A549 (cell line): Measurements from ENCODE around the gene KRTAP4-2. TPM values are rescaled to one million over a fixed set of nuclear protein-coding genes. Genes with fewer than 3 reads are reported as not detected.
A peak's percentile ranks its signal among the peaks of the same experiment; 100 is the strongest.
"Not testable (repeated sequence)": the region's sequence is repeated elsewhere in the genome, so short reads cannot be mapped to it uniquely, and the experiment has no call there.

ENCODE experiments used
- ATAC-seq, 2 experiments: fragments of 200-7000 bp in 1 of 2; fragments of >200 bp in 1 of 2; cut with Nextera tagmentation in 1 of 2; cut with Tn5 transposase in 1 of 2; 3 replicates each; pipeline versions ENCODE4 v1.8.0 to v1.9.1; 2018 to 2020; ENCODE audit warnings: mild to moderate bottlenecking in 1 of 2, moderate library complexity in 1 of 2
- CTCF ChIA-PET: fragments of 300-600 bp; sonication (Branson Sonifier 250); formaldehyde crosslinking; extraction: SDS; loops from one replicate; lab custom pipeline; 2021; ENCODE audit warnings: antibody characterized with exemption, inconsistent platforms; lab: Yijun Ruan, JAX
- POLR2A ChIA-PET: fragments of 350-600 bp; formaldehyde crosslinking; extraction: SDS; loops from one replicate; lab custom pipeline; 2021; ENCODE audit warnings: antibody characterized with exemption, inconsistent platforms; lab: Yijun Ruan, JAX
- DNase-seq, 2 experiments: peaks; one replicate each; pipeline versions ENCODE4 v3.0.0 to v3.0.0-alpha.2; 2011 to 2016; ENCODE audit warnings: low read depth in 1 of 2, low spot score in 1 of 2
- FAIRE-seq: peaks from 2 replicates; lab custom pipeline; 2011; peaks lifted over from hg19 to GRCh38; lab: Jason Lieb, UNC
- H3K27ac ChIP-seq, 2 experiments: fragments of >200 bp; sonication (Bioruptor Twin); formaldehyde crosslinking; 3 replicates each; pipeline ENCODE4 v1.5.1; 2016 to 2017
- H3K4me1 ChIP-seq: fragments of >200 bp; sonication (Bioruptor Twin); formaldehyde crosslinking; 3 replicates; pipeline ENCODE4 v1.6.1; 2016
- H3K4me2 ChIP-seq: fragments of >200 bp; sonication (Bioruptor Twin); formaldehyde crosslinking; 3 replicates; pipeline ENCODE4 v1.6.1; 2016
- H3K4me3 ChIP-seq: fragments of >200 bp; sonication (Bioruptor Twin); formaldehyde crosslinking; 3 replicates; pipeline ENCODE4 v1.5.1; 2016
- H3K9me3 ChIP-seq: fragments of >200 bp; sonication (Bioruptor Twin); formaldehyde crosslinking; 3 replicates; pipeline ENCODE4 v1.6.1; 2016
- BHLHE40 ChIP-seq: IDR thresholded peaks from 2 replicates; pipeline ENCODE4 v1.6.1; 2012; ENCODE audit warnings: low read depth, low read length, inconsistent platforms
- CBX2 ChIP-seq: fragments of 200-600 bp; sonication (generic); IDR thresholded peaks from 2 replicates; pipeline ENCODE4 v1.6.1; 2016; ENCODE audit warnings: low read depth, mild to moderate bottlenecking, borderline replicate concordance
- EHF ChIP-seq: fragments of 250-450 bp; sonication (Bioruptor Pico); IDR thresholded peaks from 2 replicates; pipeline ENCODE4 v1.5.0; 2020; ENCODE audit warnings: mild to moderate bottlenecking
- EHMT2 ChIP-seq: fragments of 200-600 bp; sonication (generic); IDR thresholded peaks from 2 replicates; pipeline ENCODE4 v1.6.1; 2016; ENCODE audit warnings: antibody characterized with exemption, low read depth, mild to moderate bottlenecking, moderate library complexity
- FOSL2 ChIP-seq, 2 experiments: fragments of 450-650 bp in 1 of 2; fragments of >200 bp in 1 of 2; sonication (Bioruptor Twin) in 1 of 2; formaldehyde crosslinking; IDR thresholded peaks; 2 replicates each; pipeline versions ENCODE4 v1.5.0 to v1.6.1; 2016 to 2020; ENCODE audit warnings: mild to moderate bottlenecking in 1 of 2, moderate library complexity in 1 of 2
- FOXS1 ChIP-seq: fragments of 250-450 bp; sonication (Bioruptor Pico); IDR thresholded peaks from 2 replicates; pipeline ENCODE4 v1.5.0; 2020; ENCODE audit warnings: mild to moderate bottlenecking, moderate library complexity
- HDAC2 ChIP-seq: fragments of 200-600 bp; sonication (generic); IDR thresholded peaks from 2 replicates; pipeline ENCODE4 v1.6.1; 2016
- HOXA7 ChIP-seq: fragments of 250-450 bp; sonication (Bioruptor Pico); IDR thresholded peaks from 2 replicates; pipeline ENCODE4 v1.5.0; 2020; ENCODE audit warnings: mild to moderate bottlenecking, moderate library complexity
- KDM5A ChIP-seq: fragments of 200-600 bp; sonication (generic); IDR thresholded peaks from 2 replicates; pipeline ENCODE4 v1.6.1; 2016; ENCODE audit warnings: antibody characterized with exemption, mild to moderate bottlenecking
- MAFK ChIP-seq: fragments of 450-650 bp; IDR thresholded peaks from 2 replicates; pipeline ENCODE4 v1.6.1; 2014; ENCODE audit not compliant: partially characterized antibody
- NR3C1 ChIP-seq: fragments of >200 bp; sonication (Bioruptor Twin); formaldehyde crosslinking; IDR thresholded peaks from 3 replicates; pipeline ENCODE4 v1.6.1; 2017
- PHF8 ChIP-seq: fragments of 200-600 bp; sonication (generic); IDR thresholded peaks from 2 replicates; pipeline ENCODE4 v1.6.1; 2016; ENCODE audit warnings: low read depth, mild to moderate bottlenecking, antibody characterized with exemption, moderate library complexity, borderline replicate concordance
- POLR2A ChIP-seq: IDR thresholded peaks from 2 replicates; pipeline ENCODE4 v1.6.1; 2012; ENCODE audit warnings: mild to moderate bottlenecking, low read length
- RFX5 ChIP-seq: fragments of 450-650 bp; IDR thresholded peaks from 2 replicates; pipeline ENCODE4 v1.7.1; 2014; ENCODE audit warnings: antibody characterized with exemption, mild to moderate bottlenecking, moderate library complexity
- SMC3 ChIP-seq: fragments of >200 bp; sonication (Bioruptor Twin); formaldehyde crosslinking; IDR thresholded peaks from 3 replicates; pipeline ENCODE4 v1.6.1; 2018; ENCODE audit warnings: inconsistent platforms
- SREBF2 ChIP-seq: fragments of 450-650 bp; IDR thresholded peaks from 2 replicates; pipeline ENCODE4 v1.6.1; 2014; ENCODE audit warnings: mild to moderate bottlenecking, moderate library complexity
- TFCP2L1 ChIP-seq: fragments of 250-450 bp; sonication (Bioruptor Pico); IDR thresholded peaks from 2 replicates; pipeline ENCODE4 v1.5.0; 2021; ENCODE audit warnings: mild to moderate bottlenecking
- WGBS: methylation state at CpG from one replicate; pipeline ENCODE4 v1.1.6; 2017; ENCODE audit errors: missing lambda C conversion rate; 5-methylcytosine and 5-hydroxymethylcytosine counted together
- polyA plus RNA-seq, 4 experiments: library from polyadenylated mRNA; depleted of rRNA in 3 of 4; stranded (reverse); fragments of >200 nt; fragmentation: RNase III in 1 of 4; extraction: RNeasy Plus Mini Kit Qiagen cat#74134 plus additional on column Dnase treatment in 1 of 4; gene quantifications; 2 replicates in 3 of 4; 3 replicates in 1 of 4; pipeline ENCODE4 v1.2.3, GENCODE V29; 2011 to 2017
- TF ChIP-seq, protein P1 (sequence below): fragments of 200-600 bp; sonication (generic); IDR thresholded peaks from 2 replicates; pipeline ENCODE4 v1.6.1; 2016; ENCODE audit warnings: antibody characterized with exemption, mild to moderate bottlenecking, moderate library complexity
- TF ChIP-seq, protein P2 (sequence below): IDR thresholded peaks from 2 replicates; pipeline ENCODE4 v1.6.1; 2012; ENCODE audit warnings: low read depth, borderline replicate concordance
- TF ChIP-seq, protein P3 (sequence below): fragments of >200 bp; sonication (Bioruptor Twin); formaldehyde crosslinking; IDR thresholded peaks from 3 replicates; pipeline ENCODE4 v1.5.1; 2016

The KRTAP4-2 gene
- polyA plus RNA-seq, 2 of the 4 experiments (the other 2 are of a cell fraction): not detected

DNA sequence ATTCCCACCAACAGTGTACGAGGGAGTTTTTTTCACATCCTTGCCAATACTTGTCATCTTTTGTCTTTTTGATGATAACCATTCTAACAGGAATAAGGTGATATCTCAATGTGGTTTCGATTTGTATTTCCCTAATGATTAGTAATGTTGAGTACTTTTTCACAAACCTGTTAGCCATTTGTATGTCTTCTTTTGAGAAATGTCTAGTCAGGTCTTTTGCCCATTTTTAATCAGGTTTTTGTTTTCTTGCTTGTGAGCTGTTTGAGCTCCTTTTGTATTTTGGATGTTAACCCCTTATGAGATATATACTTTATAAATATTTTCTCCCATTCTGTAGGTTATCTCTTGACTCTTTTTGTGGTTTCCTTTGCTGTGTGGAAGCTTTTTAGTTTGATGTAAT, 26.5 kb downstream of the KRTAP4-2 start:
- no peak for ATAC-seq
- ChIA-PET CTCF (no interaction called here), POLR2A (no interaction called here)
- peak; percentile 46 for FAIRE-seq
- Histone ChIP-seq H3K4me1 (no peaks in the 10 kb centered on the region), H3K27ac (no peak overlapping the region), H3K4me3 (no peak overlapping the region), H3K4me2 (no peak overlapping the region), H3K9me3 (no peaks in the 10 kb centered on the region)
- DNase-seq: no peak
- 35% methylated on average over 2 of the region's 2 CpGs for WGBS
- TF ChIP-seq SMC3 (no peak), RFX5 (no peak), MAFK (peak; percentile 71)

DNA sequence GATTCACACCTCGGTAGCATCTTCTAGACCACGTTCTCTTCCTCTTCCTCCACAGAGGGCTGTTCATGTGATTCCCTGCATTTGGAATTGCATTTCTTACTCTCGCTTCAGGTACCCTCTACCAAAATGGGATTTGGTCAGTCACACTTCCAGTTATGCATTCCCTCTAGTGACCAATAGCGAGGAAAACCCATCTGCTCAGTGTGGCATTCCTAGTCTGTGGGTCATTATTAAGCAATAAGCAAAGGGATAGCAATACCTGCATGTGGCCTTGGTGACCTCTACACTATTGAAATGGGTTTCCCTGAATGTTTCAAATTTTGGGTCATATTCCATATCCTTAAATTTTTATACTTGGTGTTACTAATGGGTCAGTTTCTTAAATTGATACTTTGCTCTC, 28.0 kb downstream of the KRTAP4-2 start:
- Histone ChIP-seq H3K27ac (no peak overlapping the region), H3K9me3 (no peaks in the 10 kb centered on the region), H3K4me2 (no peak overlapping the region)
- no peak for ATAC-seq
- TF ChIP-seq BHLHE40: no peak
- no peak for TF ChIP-seq HDAC2
- TF ChIP-seq CBX2: no peak
- no peak for TF ChIP-seq HOXA7 (CRISPR knock-in tag)
- TF ChIP-seq, protein P1, sequence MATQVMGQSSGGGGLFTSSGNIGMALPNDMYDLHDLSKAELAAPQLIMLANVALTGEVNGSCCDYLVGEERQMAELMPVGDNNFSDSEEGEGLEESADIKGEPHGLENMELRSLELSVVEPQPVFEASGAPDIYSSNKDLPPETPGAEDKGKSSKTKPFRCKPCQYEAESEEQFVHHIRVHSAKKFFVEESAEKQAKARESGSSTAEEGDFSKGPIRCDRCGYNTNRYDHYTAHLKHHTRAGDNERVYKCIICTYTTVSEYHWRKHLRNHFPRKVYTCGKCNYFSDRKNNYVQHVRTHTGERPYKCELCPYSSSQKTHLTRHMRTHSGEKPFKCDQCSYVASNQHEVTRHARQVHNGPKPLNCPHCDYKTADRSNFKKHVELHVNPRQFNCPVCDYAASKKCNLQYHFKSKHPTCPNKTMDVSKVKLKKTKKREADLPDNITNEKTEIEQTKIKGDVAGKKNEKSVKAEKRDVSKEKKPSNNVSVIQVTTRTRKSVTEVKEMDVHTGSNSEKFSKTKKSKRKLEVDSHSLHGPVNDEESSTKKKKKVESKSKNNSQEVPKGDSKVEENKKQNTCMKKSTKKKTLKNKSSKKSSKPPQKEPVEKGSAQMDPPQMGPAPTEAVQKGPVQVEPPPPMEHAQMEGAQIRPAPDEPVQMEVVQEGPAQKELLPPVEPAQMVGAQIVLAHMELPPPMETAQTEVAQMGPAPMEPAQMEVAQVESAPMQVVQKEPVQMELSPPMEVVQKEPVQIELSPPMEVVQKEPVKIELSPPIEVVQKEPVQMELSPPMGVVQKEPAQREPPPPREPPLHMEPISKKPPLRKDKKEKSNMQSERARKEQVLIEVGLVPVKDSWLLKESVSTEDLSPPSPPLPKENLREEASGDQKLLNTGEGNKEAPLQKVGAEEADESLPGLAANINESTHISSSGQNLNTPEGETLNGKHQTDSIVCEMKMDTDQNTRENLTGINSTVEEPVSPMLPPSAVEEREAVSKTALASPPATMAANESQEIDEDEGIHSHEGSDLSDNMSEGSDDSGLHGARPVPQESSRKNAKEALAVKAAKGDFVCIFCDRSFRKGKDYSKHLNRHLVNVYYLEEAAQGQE: no peak
- TF ChIP-seq POLR2A: no peak
- no peak for TF ChIP-seq TFCP2L1 (CRISPR knock-in tag)
- TF ChIP-seq EHF: no peak
- TF ChIP-seq NR3C1: no peak
- TF ChIP-seq EHMT2: no peak
- TF ChIP-seq, protein P2, sequence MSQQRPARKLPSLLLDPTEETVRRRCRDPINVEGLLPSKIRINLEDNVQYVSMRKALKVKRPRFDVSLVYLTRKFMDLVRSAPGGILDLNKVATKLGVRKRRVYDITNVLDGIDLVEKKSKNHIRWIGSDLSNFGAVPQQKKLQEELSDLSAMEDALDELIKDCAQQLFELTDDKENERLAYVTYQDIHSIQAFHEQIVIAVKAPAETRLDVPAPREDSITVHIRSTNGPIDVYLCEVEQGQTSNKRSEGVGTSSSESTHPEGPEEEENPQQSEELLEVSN: no peak
- no peak for TF ChIP-seq SREBF2
- TF ChIP-seq FOXS1: no peak
- TF ChIP-seq, all 56 proteins: peak for 0
- H3K4me3 ChIP-seq: no peak overlapping the region
- peak; percentile 18 for FAIRE-seq
- no peaks in the 10 kb centered on the region for H3K4me1 ChIP-seq
- 78% methylated on average over 4 of the region's 4 CpGs for WGBS
- ChIA-PET POLR2A (no interaction called here), CTCF (interaction anchor here (0.7 kb wide), 1 partner anchor 381 kb away, joined by 3 read pairs; no protein-coding TSS in a partner anchor)
- no peak for DNase-seq

DNA sequence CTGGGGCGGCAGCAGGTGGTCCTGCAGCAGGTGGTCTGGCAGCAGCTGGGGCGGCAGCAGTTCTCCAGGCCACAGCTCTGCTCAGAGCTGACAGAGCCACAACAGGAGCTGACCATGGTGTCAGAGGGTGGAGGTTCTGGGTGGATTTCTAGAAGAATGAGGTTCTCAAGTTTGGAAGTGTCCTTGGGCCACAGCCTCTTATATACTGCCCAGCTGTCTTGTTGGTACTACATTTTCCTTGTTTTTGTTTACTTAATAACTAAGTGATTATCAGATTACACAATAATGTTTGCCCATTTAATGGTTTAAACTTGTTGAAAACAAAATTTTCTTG, 28.4 kb downstream of the KRTAP4-2 start, which contains the start of gene KRTAP4-5:
Gene KRTAP4-5 (minus strand): TSS at position 174 of the 334 bp plus-strand sequence. CDS start 58 bp downstream, at position 116.
- no peaks in the 10 kb centered on the region for H3K9me3 ChIP-seq
- no peak for TF ChIP-seq SMC3
- no peak for TF ChIP-seq FOXS1
- TF ChIP-seq PHF8: no peak
- no peak for TF ChIP-seq FOSL2 (IDR thresholded peaks at IDR 0.05)
- TF ChIP-seq FOSL2 (CRISPR knock-in tag; IDR thresholded peaks at IDR 0.05): no peak
- no peak for TF ChIP-seq KDM5A
- TF ChIP-seq HOXA7 (CRISPR knock-in tag): no peak
- no peak for TF ChIP-seq POLR2A
- TF ChIP-seq, protein P3, sequence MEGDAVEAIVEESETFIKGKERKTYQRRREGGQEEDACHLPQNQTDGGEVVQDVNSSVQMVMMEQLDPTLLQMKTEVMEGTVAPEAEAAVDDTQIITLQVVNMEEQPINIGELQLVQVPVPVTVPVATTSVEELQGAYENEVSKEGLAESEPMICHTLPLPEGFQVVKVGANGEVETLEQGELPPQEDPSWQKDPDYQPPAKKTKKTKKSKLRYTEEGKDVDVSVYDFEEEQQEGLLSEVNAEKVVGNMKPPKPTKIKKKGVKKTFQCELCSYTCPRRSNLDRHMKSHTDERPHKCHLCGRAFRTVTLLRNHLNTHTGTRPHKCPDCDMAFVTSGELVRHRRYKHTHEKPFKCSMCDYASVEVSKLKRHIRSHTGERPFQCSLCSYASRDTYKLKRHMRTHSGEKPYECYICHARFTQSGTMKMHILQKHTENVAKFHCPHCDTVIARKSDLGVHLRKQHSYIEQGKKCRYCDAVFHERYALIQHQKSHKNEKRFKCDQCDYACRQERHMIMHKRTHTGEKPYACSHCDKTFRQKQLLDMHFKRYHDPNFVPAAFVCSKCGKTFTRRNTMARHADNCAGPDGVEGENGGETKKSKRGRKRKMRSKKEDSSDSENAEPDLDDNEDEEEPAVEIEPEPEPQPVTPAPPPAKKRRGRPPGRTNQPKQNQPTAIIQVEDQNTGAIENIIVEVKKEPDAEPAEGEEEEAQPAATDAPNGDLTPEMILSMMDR: no peak
- TF ChIP-seq, all 56 proteins: peak for 0
- ChIA-PET POLR2A (no interaction called here), CTCF (interaction anchor here (0.7 kb wide), 1 partner anchor 381 kb away, joined by 3 read pairs; no protein-coding TSS in a partner anchor)
- Histone ChIP-seq H3K27ac (no peak within 1 kb of the TSS), H3K4me2 (no peak within 1 kb of the TSS), H3K4me1 (no peaks in the 10 kb centered on the region), H3K4me3 (no peak within 1 kb of the TSS)
- ATAC-seq (peak in 1 of 2 experiments; percentile 39; a peak in 1 of 6 replicates), FAIRE-seq (no peak), DNase-seq (no peak)
- WGBS: 56% methylated on average over 2 of the region's 2 CpGs

DNA sequence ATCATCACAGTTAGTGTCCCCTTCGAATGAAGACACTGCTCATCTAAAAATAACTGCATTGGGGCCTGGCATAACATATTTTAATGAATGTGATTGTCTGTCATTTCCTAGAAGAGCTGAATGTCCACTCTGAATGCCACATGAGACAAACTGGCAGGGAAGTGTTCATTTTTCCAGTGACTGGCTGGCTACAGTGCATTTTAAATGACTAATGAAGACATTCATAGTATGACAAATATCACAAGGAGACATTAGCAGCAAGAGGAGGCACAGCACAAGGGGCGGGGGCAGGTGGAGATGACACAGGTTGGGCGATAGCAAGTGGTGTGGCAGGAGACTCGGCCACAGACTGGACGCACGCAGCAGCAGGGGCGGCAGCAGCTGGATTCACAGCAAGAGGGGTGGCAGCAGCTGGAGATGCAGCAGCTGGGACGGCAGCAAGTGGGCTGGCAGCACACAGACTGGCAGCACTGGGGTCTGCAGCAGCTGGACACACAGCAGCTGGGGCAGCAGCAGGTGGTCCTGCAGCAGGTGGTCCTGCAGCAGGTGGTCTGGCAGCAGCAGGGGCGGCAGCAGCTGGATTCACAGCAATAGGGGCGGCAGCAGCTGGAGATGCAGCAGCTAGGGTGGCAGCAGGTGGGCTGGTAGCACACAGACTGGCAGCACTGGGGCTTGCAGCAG, 28.9 kb downstream of the KRTAP4-2 start:
- POLR2A ChIA-PET, H3K4me3 ChIP-seq, H3K9me3 ChIP-seq, DNase-seq, ATAC-seq, FAIRE-seq, H3K4me1 ChIP-seq, H3K4me2 ChIP-seq, H3K27ac ChIP-seq: not testable (repeated sequence)
- CTCF ChIA-PET: interaction anchor here (0.7 kb wide), 1 partner anchor 381 kb away, joined by 3 read pairs; no protein-coding TSS in a partner anchor
- WGBS: 70% methylated on average over 10 of the region's 10 CpGs
